IPS-20b (cell line): ENCODE measurements around the gene IFI27L2.

Experiments used
- H3K27ac ChIP-seq: one replicate; pipeline ENCODE4 v1.5.1; 2013; ENCODE audit warnings: low read length
- H3K27me3 ChIP-seq: 2 replicates; pipeline ENCODE4 v1.6.1; 2013; ENCODE audit warnings: mild to moderate bottlenecking, low read length, inconsistent platforms; ENCODE audit not compliant: insufficient read depth
- H3K36me3 ChIP-seq: 2 replicates; pipeline ENCODE4 v1.6.1; 2013; ENCODE audit warnings: low read depth, mild to moderate bottlenecking, inconsistent platforms, low read length, moderate library complexity; ENCODE audit not compliant: insufficient read depth
- H3K4me1 ChIP-seq: 2 replicates; pipeline ENCODE4 v1.6.1; 2013; ENCODE audit warnings: mild to moderate bottlenecking, control low read depth, inconsistent platforms, low read length, moderate library complexity; ENCODE audit not compliant: insufficient read depth
- H3K4me3 ChIP-seq: 2 replicates; pipeline ENCODE4 v1.5.1; 2013; ENCODE audit warnings: mild to moderate bottlenecking, low read length, inconsistent platforms
- H3K9ac ChIP-seq: 2 replicates; pipeline ENCODE4 v1.6.1; 2013; ENCODE audit warnings: low read depth, mild to moderate bottlenecking, inconsistent platforms, low read length, moderate library complexity
- H3K9me3 ChIP-seq: 2 replicates; pipeline ENCODE4 v1.6.1; 2013; ENCODE audit warnings: mild to moderate bottlenecking, low read depth, low read length, inconsistent platforms; ENCODE audit not compliant: insufficient read depth

Gene IFI27L2

GRCh38 chr14:94129111-94129757, at the start of gene IFI27L2:
Gene IFI27L2, minus strand, starts transcription at chr14:94129604. Its CDS starts 40 bp downstream, at chr14:94129564.
- Histone ChIP-seq H3K27ac (no peak within 1 kb of the TSS), H3K27me3 (no peaks in the 10 kb centered on the region), H3K9me3 (no peaks in the 10 kb centered on the region), H3K36me3 (no peaks in the 10 kb centered on the region), H3K9ac (peak within 1 kb of the TSS; percentile 54; the same call in 1 of the 2 replicates), H3K4me1 (no peaks in the 10 kb centered on the region; the same call in 1 of the 2 replicates), H3K4me3 (peak within 1 kb of the TSS; percentile 87)

- Histone ChIP-seq H3K4me1 (peaks cover 35% of the 10 kb centered on the region), H3K9me3 (no peaks in the 10 kb centered on the region), H3K4me3 (no peak overlapping the region), H3K9ac (no peak overlapping the region), H3K36me3 (no peaks in the 10 kb centered on the region), H3K27me3 (peaks cover 22% of the 10 kb centered on the region), H3K27ac (no peak overlapping the region)
Measured at GRCh38 chr14:94177806-94178205, 48.4 kb upstream of the IFI27L2 start.

GRCh38 chr14:94176808-94177207, 47.4 kb upstream of the IFI27L2 start:
- no peak overlapping the region for H3K4me3 ChIP-seq
- H3K36me3 ChIP-seq: no peaks in the 10 kb centered on the region
- peaks cover 32% of the 10 kb centered on the region for H3K27me3 ChIP-seq
- no peak overlapping the region for H3K9ac ChIP-seq
- no peaks in the 10 kb centered on the region for H3K9me3 ChIP-seq
- no peak overlapping the region for H3K27ac ChIP-seq
- H3K4me1 ChIP-seq: peaks cover 35% of the 10 kb centered on the region

- Histone ChIP-seq H3K27ac (no peak overlapping the region), H3K4me1 (peaks cover 35% of the 10 kb centered on the region), H3K36me3 (no peaks in the 10 kb centered on the region), H3K4me3 (peak overlapping the region; percentile 70), H3K9ac (peak overlapping the region; percentile 69; the same call in 1 of the 2 replicates), H3K9me3 (no peaks in the 10 kb centered on the region), H3K27me3 (peaks cover 32% of the 10 kb centered on the region)
Measured at GRCh38 chr14:94175747-94176146, 46.3 kb upstream of the IFI27L2 start.

- Histone ChIP-seq H3K4me1 (peaks cover 32% of the 10 kb centered on the region), H3K36me3 (no peaks in the 10 kb centered on the region), H3K27ac (no peak overlapping the region), H3K4me3 (peak overlapping the region; percentile 70), H3K27me3 (peaks cover 32% of the 10 kb centered on the region), H3K9me3 (no peaks in the 10 kb centered on the region), H3K9ac (peak overlapping the region; percentile 69; the same call in 1 of the 2 replicates)
Measured at GRCh38 chr14:94175011-94175745, 45.8 kb upstream of the IFI27L2 start.

- H3K27ac ChIP-seq: no peak overlapping the region
- peak overlapping the region; percentile 70; the same call in 1 of the 2 replicates for H3K4me3 ChIP-seq
- peak overlapping the region; percentile 69; the same call in 1 of the 2 replicates for H3K9ac ChIP-seq
- peaks cover 27% of the 10 kb centered on the region for H3K4me1 ChIP-seq
- peaks cover 32% of the 10 kb centered on the region for H3K27me3 ChIP-seq
- H3K36me3 ChIP-seq: no peaks in the 10 kb centered on the region
- H3K9me3 ChIP-seq: no peaks in the 10 kb centered on the region
Measured at GRCh38 chr14:94174604-94175010, 45.2 kb upstream of the IFI27L2 start.

GRCh38 chr14:94173885-94174603, 44.6 kb upstream of the IFI27L2 start, which contains the start of gene PPP4R4:
Gene PPP4R4, plus strand, starts transcription at chr14:94174322. Its CDS starts 144 bp downstream, at chr14:94174466.
- Histone ChIP-seq H3K27me3 (peaks cover 32% of the 10 kb centered on the region), H3K27ac (no peak within 1 kb of the TSS), H3K9me3 (no peaks in the 10 kb centered on the region), H3K4me3 (peak within 1 kb of the TSS; percentile 88), H3K36me3 (no peaks in the 10 kb centered on the region), H3K9ac (peak within 1 kb of the TSS; percentile 76), H3K4me1 (peaks cover 25% of the 10 kb centered on the region)

GRCh38 chr14:94173471-94173884, 44.1 kb upstream of the IFI27L2 start:
- H3K9me3 ChIP-seq: no peaks in the 10 kb centered on the region
- peak overlapping the region; percentile 88 for H3K4me3 ChIP-seq
- no peaks in the 10 kb centered on the region for H3K36me3 ChIP-seq
- peaks cover 32% of the 10 kb centered on the region for H3K27me3 ChIP-seq
- H3K9ac ChIP-seq: peak overlapping the region; percentile 76
- H3K27ac ChIP-seq: no peak overlapping the region
- H3K4me1 ChIP-seq: peaks cover 24% of the 10 kb centered on the region; the same call in 1 of the 2 replicates

- peaks cover 21% of the 10 kb centered on the region; the same call in 1 of the 2 replicates for H3K4me1 ChIP-seq
- H3K9ac ChIP-seq: no peak overlapping the region
- H3K27ac ChIP-seq: no peak overlapping the region
- H3K36me3 ChIP-seq: no peaks in the 10 kb centered on the region
- H3K27me3 ChIP-seq: peaks cover 32% of the 10 kb centered on the region
- no peak overlapping the region for H3K4me3 ChIP-seq
- no peaks in the 10 kb centered on the region for H3K9me3 ChIP-seq
Measured at GRCh38 chr14:94172545-94172944, 43.1 kb upstream of the IFI27L2 start.

GRCh38 chr14:94171208-94171607, 41.8 kb upstream of the IFI27L2 start:
- Histone ChIP-seq H3K27ac (no peak overlapping the region), H3K27me3 (peaks cover 23% of the 10 kb centered on the region), H3K9ac (no peak overlapping the region), H3K9me3 (no peaks in the 10 kb centered on the region), H3K4me3 (no peak overlapping the region), H3K4me1 (peaks cover 11% of the 10 kb centered on the region; the same call in 1 of the 2 replicates), H3K36me3 (no peaks in the 10 kb centered on the region)

GRCh38 chr14:94170136-94170535, 40.7 kb upstream of the IFI27L2 start:
- H3K27ac ChIP-seq: no peak overlapping the region
- H3K27me3 ChIP-seq: peaks cover 18% of the 10 kb centered on the region
- H3K9ac ChIP-seq: no peak overlapping the region
- H3K4me1 ChIP-seq: peaks cover 5% of the 10 kb centered on the region; the same call in 1 of the 2 replicates
- no peak overlapping the region for H3K4me3 ChIP-seq
- no peaks in the 10 kb centered on the region for H3K36me3 ChIP-seq
- H3K9me3 ChIP-seq: no peaks in the 10 kb centered on the region
